Measurements from ENCODE around the gene FOXP2. TPM values are rescaled to one million over a fixed set of nuclear protein-coding genes. Genes with fewer than 3 reads are reported as not detected.
"Not testable (repeated sequence)": the region's sequence is repeated elsewhere in the genome, so short reads cannot be mapped to it uniquely, and the experiment has no call there.

Gene FOXP2
- total RNA-seq, 4 donors from 2014 or later = 5.6 to 22.1 (median 6.7) TPM

DNA sequence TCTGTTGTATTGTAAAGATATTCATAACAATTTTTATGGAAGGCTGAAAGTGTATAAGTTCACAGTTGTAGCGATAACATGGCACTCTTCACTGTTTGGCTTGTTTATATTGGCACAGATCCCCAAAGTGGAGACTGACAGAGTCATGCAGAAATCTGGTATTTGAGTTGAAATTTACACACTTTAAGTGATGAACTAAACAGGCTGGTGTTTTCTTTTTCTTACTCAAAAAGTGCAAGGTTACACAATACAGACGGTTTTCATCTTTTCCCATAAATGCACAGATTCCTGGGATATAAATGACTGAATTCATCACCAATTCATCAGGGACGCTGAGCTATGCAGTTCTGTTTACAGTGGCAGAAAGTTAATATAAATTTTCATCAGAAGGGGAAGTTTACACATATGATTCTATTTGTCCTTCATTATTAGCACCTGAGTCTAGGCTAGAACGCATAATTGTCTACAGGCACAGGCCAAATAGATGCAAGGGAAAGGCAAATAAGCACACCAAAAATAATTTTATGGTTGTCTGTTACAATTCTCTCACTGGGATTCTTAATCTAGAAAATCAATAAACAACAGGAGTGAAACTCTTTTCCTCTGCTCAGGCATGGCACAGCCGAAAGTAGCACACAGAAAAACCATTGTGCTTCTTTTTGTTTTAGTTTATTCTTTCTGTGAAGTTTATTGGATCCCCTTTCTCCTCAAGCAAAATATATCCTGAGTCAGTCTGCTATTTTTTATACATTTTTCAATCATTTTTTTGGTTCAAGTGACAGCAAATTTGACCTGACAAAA, 88.0 kb downstream of the FOXP2 start:
- H3K9me3 ChIP-seq = no peaks in the 10 kb centered on the region
- no peak for TF ChIP-seq POLR2A (IDR thresholded peaks at IDR 0.05)
- TF ChIP-seq, protein P1, sequence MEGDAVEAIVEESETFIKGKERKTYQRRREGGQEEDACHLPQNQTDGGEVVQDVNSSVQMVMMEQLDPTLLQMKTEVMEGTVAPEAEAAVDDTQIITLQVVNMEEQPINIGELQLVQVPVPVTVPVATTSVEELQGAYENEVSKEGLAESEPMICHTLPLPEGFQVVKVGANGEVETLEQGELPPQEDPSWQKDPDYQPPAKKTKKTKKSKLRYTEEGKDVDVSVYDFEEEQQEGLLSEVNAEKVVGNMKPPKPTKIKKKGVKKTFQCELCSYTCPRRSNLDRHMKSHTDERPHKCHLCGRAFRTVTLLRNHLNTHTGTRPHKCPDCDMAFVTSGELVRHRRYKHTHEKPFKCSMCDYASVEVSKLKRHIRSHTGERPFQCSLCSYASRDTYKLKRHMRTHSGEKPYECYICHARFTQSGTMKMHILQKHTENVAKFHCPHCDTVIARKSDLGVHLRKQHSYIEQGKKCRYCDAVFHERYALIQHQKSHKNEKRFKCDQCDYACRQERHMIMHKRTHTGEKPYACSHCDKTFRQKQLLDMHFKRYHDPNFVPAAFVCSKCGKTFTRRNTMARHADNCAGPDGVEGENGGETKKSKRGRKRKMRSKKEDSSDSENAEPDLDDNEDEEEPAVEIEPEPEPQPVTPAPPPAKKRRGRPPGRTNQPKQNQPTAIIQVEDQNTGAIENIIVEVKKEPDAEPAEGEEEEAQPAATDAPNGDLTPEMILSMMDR (IDR thresholded peaks at IDR 0.05) = no peak
- 45 to 52% methylated on average over 5 of the region's 5 CpGs for WGBS, 2 donors
- intact Hi-C loops (cut with DNase I) = no loop called here
- H3K27me3 ChIP-seq = no peaks in the 10 kb centered on the region
- peaks cover 0 to 13% (median 0%) of the 10 kb centered on the region in 3 donors for H3K4me1 ChIP-seq
- no peak overlapping the region for H3K4me3 ChIP-seq
- no peaks in the 10 kb centered on the region for H3K36me3 ChIP-seq
- DNase-seq = no peak
- peak overlapping the region in 1 of 4 donors; percentile 9 for H3K27ac ChIP-seq

DNA sequence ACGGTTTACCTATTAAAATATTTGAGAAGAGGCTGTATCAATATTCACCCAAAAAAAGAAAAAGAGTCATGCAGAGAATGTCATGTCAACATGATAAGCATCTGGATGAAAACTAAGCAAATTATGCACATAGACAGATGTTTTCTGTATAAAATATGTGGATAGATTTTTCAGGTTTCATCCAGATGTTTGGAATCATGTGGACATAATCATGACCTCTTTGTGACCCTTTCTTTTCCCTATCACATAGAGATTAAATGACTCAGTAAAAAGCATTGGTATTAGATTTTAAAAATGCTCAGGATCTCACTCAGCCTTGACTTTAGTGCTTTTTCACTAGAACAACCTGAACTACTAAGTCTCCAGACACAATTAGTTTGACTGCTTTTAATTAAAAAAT, 90.0 kb downstream of the FOXP2 start:
- no peak for TF ChIP-seq POLR2A (IDR thresholded peaks at IDR 0.05)
- TF ChIP-seq, protein P1 (IDR thresholded peaks at IDR 0.05) = no peak
- 78 to 82% methylated on average over 1 of the region's 1 CpG for WGBS, 2 donors
- Histone ChIP-seq H3K4me1 (peaks cover 0 to 24% (median 0%) of the 10 kb centered on the region in 3 donors), H3K9me3 (no peaks in the 10 kb centered on the region), H3K4me3 (no peak overlapping the region), H3K27me3 (no peaks in the 10 kb centered on the region), H3K27ac (no peak overlapping the region), H3K36me3 (no peaks in the 10 kb centered on the region)
- intact Hi-C loops (cut with DNase I) = no loop called here
- DNase-seq = no peak

- intact Hi-C loops (cut with DNase I) = no loop called here
- no peak for DNase-seq
These were observed 92.8 kb downstream of the FOXP2 start for GRCh38 chr7:114507381-114507780.

GRCh38 chr7:114508086-114508485, 93.5 kb downstream of the FOXP2 start:
- Histone ChIP-seq H3K4me3 (no peak overlapping the region), H3K9me3 (peaks cover 0 to 4% (median 0%) of the 10 kb centered on the region in 3 donors), H3K27ac (peak overlapping the region in 3 of 4 donors; percentile 6 to 49 (median 11)), H3K27me3 (no peaks in the 10 kb centered on the region), H3K36me3 (no peaks in the 10 kb centered on the region), H3K4me1 (peaks cover 0 to 13% (median 0%) of the 10 kb centered on the region in 3 donors)
- no peak for DNase-seq
- intact Hi-C loops (cut with DNase I) = no loop called here
- TF ChIP-seq, protein P1 (IDR thresholded peaks at IDR 0.05) = no peak
- no peak for TF ChIP-seq POLR2A (IDR thresholded peaks at IDR 0.05)

More at GRCh38 chr7:114507381-114507780, 92.8 kb downstream of the FOXP2 start:
- Histone ChIP-seq H3K36me3 (no peaks in the 10 kb centered on the region), H3K27me3 (no peaks in the 10 kb centered on the region), H3K27ac (peak overlapping the region in 3 of 4 donors; percentile 11 to 49 (median 12)), H3K9me3 (peaks cover 0 to 4% (median 0%) of the 10 kb centered on the region in 3 donors), H3K4me1 (peaks cover 0 to 19% (median 0%) of the 10 kb centered on the region in 3 donors), H3K4me3 (no peak overlapping the region)
- TF ChIP-seq, protein P1 (IDR thresholded peaks at IDR 0.05) = no peak
- no peak for TF ChIP-seq POLR2A (IDR thresholded peaks at IDR 0.05)
- WGBS, 2 donors = 71 to 89% methylated on average over 1 of the region's 1 CpG

- H3K4me1 ChIP-seq = peaks cover 0 to 13% (median 0%) of the 10 kb centered on the region in 3 donors
- H3K36me3 ChIP-seq; intact Hi-C loops (cut with DNase I); H3K4me3 ChIP-seq; H3K27ac ChIP-seq; H3K27me3 ChIP-seq; DNase-seq; H3K9me3 ChIP-seq: not testable (repeated sequence)
- 86 to 92% methylated on average over 1 of the region's 1 CpG for WGBS, 2 donors
These were observed 96.2 kb downstream of the FOXP2 start for GRCh38 chr7:114510824-114511223.
